ENCODE results near the gene SESN3.
"Not testable (repeated sequence)": the region's sequence is repeated elsewhere in the genome, so short reads cannot be mapped to it uniquely, and the experiment has no call there.

Gene SESN3

GRCh38 chr11:95256321-95256779 lies 25.3 kb upstream of the SESN3 start:
- H3K36me3 ChIP-seq (ENCODE audit: insufficient read depth, low read length): no peaks in the 10 kb centered on the region
- H3K9ac ChIP-seq (ENCODE audit: low read depth, low read length): no peak overlapping the region
- H3K4me1 ChIP-seq (ENCODE audit: insufficient read depth, low read length): peaks cover 52% of the 10 kb centered on the region
- no peaks in the 10 kb centered on the region for H3K9me3 ChIP-seq (ENCODE audit: control insufficient read depth, insufficient read depth, low read length)

GRCh38 chr11:95255251-95256145 lies 24.5 kb upstream of the SESN3 start:
- Histone ChIP-seq H3K9ac (ENCODE audit: low read depth, low read length) (no peak overlapping the region), H3K36me3 (ENCODE audit: insufficient read depth, low read length) (no peaks in the 10 kb centered on the region), H3K4me1 (ENCODE audit: insufficient read depth, low read length) (peaks cover 52% of the 10 kb centered on the region), H3K9me3 (ENCODE audit: control insufficient read depth, insufficient read depth, low read length) (no peaks in the 10 kb centered on the region)

GRCh38 chr11:95254716-95255115 lies 23.7 kb upstream of the SESN3 start:
- H3K9me3 ChIP-seq (ENCODE audit: control insufficient read depth, insufficient read depth, low read length): no peaks in the 10 kb centered on the region
- peaks cover 52% of the 10 kb centered on the region for H3K4me1 ChIP-seq (ENCODE audit: insufficient read depth, low read length)
- no peaks in the 10 kb centered on the region for H3K36me3 ChIP-seq (ENCODE audit: insufficient read depth, low read length)

GRCh38 chr11:95254131-95254704 lies 23.2 kb upstream of the SESN3 start:
- Histone ChIP-seq H3K36me3 (ENCODE audit: insufficient read depth, low read length) (no peaks in the 10 kb centered on the region), H3K4me1 (ENCODE audit: insufficient read depth, low read length) (peaks cover 50% of the 10 kb centered on the region), H3K9ac (ENCODE audit: low read depth, low read length) (peak overlapping the region; percentile 28), H3K9me3 (ENCODE audit: control insufficient read depth, insufficient read depth, low read length) (no peaks in the 10 kb centered on the region)

More at GRCh38 chr11:95254716-95255115, 23.7 kb upstream of the SESN3 start:
- H3K9ac ChIP-seq (ENCODE audit: low read depth, low read length): no peak overlapping the region

- no peak overlapping the region for H3K9ac ChIP-seq (ENCODE audit: low read depth, low read length)
- H3K36me3 ChIP-seq (ENCODE audit: insufficient read depth, low read length): no peaks in the 10 kb centered on the region
- H3K4me1 ChIP-seq (ENCODE audit: insufficient read depth, low read length): peaks cover 56% of the 10 kb centered on the region
- no peaks in the 10 kb centered on the region for H3K9me3 ChIP-seq (ENCODE audit: control insufficient read depth, insufficient read depth, low read length)
These were observed 22.1 kb upstream of the SESN3 start for GRCh38 chr11:95253141-95253540.

GRCh38 chr11:95252586-95252985 lies 21.6 kb upstream of the SESN3 start:
- Histone ChIP-seq H3K36me3 (ENCODE audit: insufficient read depth, low read length) (no peaks in the 10 kb centered on the region), H3K4me1 (ENCODE audit: insufficient read depth, low read length) (peaks cover 60% of the 10 kb centered on the region), H3K9ac (ENCODE audit: low read depth, low read length) (no peak overlapping the region), H3K9me3 (ENCODE audit: control insufficient read depth, insufficient read depth, low read length) (no peaks in the 10 kb centered on the region)

- H3K9ac ChIP-seq (ENCODE audit: low read depth, low read length); H3K9me3 ChIP-seq (ENCODE audit: control insufficient read depth, insufficient read depth, low read length); H3K36me3 ChIP-seq (ENCODE audit: insufficient read depth, low read length): not testable (repeated sequence)
- H3K4me1 ChIP-seq (ENCODE audit: insufficient read depth, low read length): peaks cover 60% of the 10 kb centered on the region
These were observed 20.9 kb upstream of the SESN3 start for GRCh38 chr11:95251896-95252295.

GRCh38 chr11:95248666-95249467 lies 17.9 kb upstream of the SESN3 start:
- Histone ChIP-seq H3K9me3 (ENCODE audit: control insufficient read depth, insufficient read depth, low read length) (no peaks in the 10 kb centered on the region), H3K9ac (ENCODE audit: low read depth, low read length) (no peak overlapping the region), H3K36me3 (ENCODE audit: insufficient read depth, low read length) (no peaks in the 10 kb centered on the region), H3K4me1 (ENCODE audit: insufficient read depth, low read length) (peaks cover 39% of the 10 kb centered on the region)

- Histone ChIP-seq H3K9ac (ENCODE audit: low read depth, low read length) (no peak overlapping the region), H3K4me1 (ENCODE audit: insufficient read depth, low read length) (peaks cover 33% of the 10 kb centered on the region), H3K9me3 (ENCODE audit: control insufficient read depth, insufficient read depth, low read length) (no peaks in the 10 kb centered on the region)
These were observed 16.9 kb upstream of the SESN3 start for GRCh38 chr11:95247883-95248282.

GRCh38 chr11:95247127-95247684 lies 16.2 kb upstream of the SESN3 start:
- Histone ChIP-seq H3K9ac (ENCODE audit: low read depth, low read length) (no peak overlapping the region), H3K4me1 (ENCODE audit: insufficient read depth, low read length) (peaks cover 33% of the 10 kb centered on the region), H3K36me3 (ENCODE audit: insufficient read depth, low read length) (no peaks in the 10 kb centered on the region), H3K9me3 (ENCODE audit: control insufficient read depth, insufficient read depth, low read length) (no peaks in the 10 kb centered on the region)

More at GRCh38 chr11:95247883-95248282, 16.9 kb upstream of the SESN3 start:
- H3K36me3 ChIP-seq (ENCODE audit: insufficient read depth, low read length): no peaks in the 10 kb centered on the region

- H3K4me1 ChIP-seq (ENCODE audit: insufficient read depth, low read length): peaks cover 32% of the 10 kb centered on the region
- no peaks in the 10 kb centered on the region for H3K36me3 ChIP-seq (ENCODE audit: insufficient read depth, low read length)
- H3K9me3 ChIP-seq (ENCODE audit: control insufficient read depth, insufficient read depth, low read length): no peaks in the 10 kb centered on the region
- no peak overlapping the region for H3K9ac ChIP-seq (ENCODE audit: low read depth, low read length)
These were observed 14.6 kb upstream of the SESN3 start for GRCh38 chr11:95245581-95245980.

GRCh38 chr11:95245038-95245437 lies 14.0 kb upstream of the SESN3 start:
- Histone ChIP-seq H3K9me3 (ENCODE audit: control insufficient read depth, insufficient read depth, low read length) (no peaks in the 10 kb centered on the region), H3K36me3 (ENCODE audit: insufficient read depth, low read length) (no peaks in the 10 kb centered on the region), H3K4me1 (ENCODE audit: insufficient read depth, low read length) (peaks cover 32% of the 10 kb centered on the region), H3K9ac (ENCODE audit: low read depth, low read length) (no peak overlapping the region)

- Histone ChIP-seq H3K9ac (ENCODE audit: low read depth, low read length) (no peak overlapping the region), H3K4me1 (ENCODE audit: insufficient read depth, low read length) (peaks cover 26% of the 10 kb centered on the region), H3K9me3 (ENCODE audit: control insufficient read depth, insufficient read depth, low read length) (no peaks in the 10 kb centered on the region), H3K36me3 (ENCODE audit: insufficient read depth, low read length) (no peaks in the 10 kb centered on the region)
These were observed 12.7 kb upstream of the SESN3 start for GRCh38 chr11:95243673-95244072.
